Activated effector memory CD4-positive, alpha-beta T cell treated with anti-CD3 and anti-CD28 coated beads, Interleukin-2, amount 50 U/mL, for 16 hours (primary cell): Measurements from ENCODE around the gene LGSN.
"Not testable (repeated sequence)": the region's sequence is repeated elsewhere in the genome, so short reads cannot be mapped to it uniquely, and the experiment has no call there.

ENCODE experiments used
- DNase-seq: peaks from one replicate; pipeline ENCODE4 v3.0.0-alpha.2; 2020

The LGSN gene, protein sequence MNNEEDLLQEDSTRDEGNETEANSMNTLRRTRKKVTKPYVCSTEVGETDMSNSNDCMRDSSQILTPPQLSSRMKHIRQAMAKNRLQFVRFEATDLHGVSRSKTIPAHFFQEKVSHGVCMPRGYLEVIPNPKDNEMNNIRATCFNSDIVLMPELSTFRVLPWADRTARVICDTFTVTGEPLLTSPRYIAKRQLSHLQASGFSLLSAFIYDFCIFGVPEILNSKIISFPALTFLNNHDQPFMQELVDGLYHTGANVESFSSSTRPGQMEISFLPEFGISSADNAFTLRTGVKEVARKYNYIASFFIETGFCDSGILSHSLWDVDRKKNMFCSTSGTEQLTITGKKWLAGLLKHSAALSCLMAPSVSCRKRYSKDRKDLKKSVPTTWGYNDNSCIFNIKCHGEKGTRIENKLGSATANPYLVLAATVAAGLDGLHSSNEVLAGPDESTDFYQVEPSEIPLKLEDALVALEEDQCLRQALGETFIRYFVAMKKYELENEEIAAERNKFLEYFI

DNA sequence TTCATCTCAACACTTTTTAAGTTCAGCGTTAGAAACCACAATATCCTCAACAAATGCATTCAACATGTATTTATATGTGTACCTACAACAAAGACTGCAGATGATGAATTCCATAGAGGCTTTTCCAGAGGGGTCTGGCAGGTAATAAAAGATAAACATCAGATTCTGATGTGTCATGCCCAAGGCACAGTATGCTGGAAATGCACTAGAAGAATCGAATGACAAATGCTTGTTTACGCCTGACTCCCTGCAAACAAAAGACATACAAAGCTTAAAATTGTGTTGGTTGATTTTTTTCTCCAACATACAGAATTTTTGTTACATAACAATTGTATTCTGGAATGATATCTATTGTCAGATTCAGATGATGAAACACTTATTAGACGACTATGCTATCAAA is at the start of gene LGSN:
Gene LGSN, minus strand, starts transcription at position 45 of the 400 bp plus-strand sequence. Its CDS starts 40 bp downstream, at position 5.
- no peak for DNase-seq

DNA sequence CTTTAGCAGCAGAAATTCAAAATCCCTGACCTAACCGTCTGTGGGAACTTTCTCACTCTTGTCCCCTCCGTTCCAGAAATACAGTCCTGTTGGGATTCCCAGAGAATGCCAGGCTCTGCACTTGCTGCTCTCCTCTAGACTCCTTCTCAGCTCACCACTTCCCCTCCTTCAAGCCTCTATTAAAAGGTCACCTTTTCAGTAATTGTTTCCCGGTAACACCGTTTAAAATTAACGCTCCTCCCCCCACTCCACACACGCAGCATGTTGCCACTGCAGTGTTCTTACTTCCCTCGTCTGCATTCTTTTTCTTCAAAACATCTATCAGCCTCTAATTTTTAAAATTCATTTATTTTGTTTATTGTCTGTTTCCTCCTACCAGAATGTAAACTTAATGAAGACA is 48.6 kb upstream of the LGSN start:
- DNase-seq, result no peak

DNA sequence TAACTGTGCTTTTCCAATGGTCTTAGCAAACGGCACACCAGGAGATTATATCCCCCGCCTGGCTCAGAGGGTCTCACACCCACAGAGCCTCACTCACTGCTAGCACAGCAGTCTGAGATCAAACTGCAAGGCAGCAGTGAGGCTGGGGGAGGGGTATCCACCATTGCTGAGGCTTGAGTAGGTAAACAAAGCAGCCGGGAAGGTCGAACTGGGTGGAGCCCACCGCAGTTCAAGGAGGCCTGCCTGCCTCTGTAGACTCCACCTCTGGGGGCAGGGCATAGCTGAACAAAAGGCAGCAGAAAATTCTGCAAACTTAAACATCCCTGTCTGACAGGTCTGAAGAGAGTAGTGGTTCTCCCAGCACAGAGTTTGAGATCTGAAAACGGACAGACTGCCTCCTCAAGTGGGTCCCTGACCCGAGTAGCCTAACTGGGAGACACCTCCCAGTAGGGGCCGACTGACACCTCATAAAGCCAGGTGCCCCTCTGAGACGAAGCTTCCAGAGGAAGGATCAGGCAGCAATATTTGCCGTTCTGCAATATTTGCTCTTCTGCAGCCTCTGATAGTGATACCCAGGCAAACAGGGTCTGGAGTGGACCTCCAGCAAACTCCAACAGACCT is 42.8 kb upstream of the LGSN start:
- DNase-seq, result not testable (repeated sequence)

DNA sequence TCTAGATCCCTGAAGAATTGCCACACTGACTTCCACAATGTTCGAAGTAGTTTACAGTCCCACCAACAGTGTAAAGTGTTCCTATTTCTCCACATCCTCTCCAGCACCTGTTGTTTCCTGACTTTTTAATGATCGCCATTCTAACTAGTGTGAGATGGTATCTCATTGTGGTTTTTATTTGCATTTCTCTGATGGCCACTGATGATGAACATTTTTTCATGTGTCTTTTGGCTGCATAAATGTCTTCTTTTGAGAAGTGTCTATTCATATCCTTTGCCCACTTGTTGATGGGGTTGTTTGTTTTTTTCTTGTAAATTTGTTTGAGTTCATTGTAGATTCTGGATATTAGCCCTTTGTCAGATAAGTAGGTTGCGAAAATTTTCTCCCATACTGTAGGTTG is 37.6 kb upstream of the LGSN start:
- not testable (repeated sequence) for DNase-seq

DNA sequence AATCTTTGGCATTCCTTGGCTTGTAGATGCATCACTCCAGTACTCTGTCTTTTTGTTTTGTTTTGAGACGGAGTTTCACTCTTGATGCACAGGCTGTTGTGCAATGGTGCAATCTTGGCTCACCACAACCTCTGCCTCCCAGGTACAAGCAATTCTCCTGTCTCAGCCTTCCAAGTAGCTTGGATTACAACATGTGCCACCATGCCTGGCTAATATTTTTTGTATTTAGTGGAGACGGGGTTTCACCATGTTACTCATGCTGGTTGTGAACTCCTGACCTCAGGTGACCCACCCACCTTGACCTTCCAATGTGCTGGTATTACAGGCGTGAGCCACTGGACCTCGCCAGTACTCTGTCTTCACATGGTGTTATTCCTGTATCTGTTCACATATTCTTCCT is 35.8 kb upstream of the LGSN start:
- no peak for DNase-seq

DNA sequence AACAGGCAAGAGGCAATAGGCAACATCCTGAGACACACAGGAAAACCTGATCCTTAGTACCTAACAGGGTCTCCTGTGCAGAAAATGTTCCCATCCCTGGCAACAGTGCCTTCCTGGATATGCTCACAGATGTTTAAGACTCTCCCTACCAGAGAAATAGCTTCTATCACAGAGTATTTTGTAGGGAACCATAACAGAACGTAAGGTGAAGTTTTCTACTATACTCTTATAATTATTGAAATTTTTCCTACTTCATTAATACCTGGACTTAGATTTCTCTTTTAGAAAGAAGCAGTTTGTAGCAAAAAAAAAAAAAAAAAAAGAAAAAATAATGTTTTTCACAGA is 33.5 kb upstream of the LGSN start:
- no peak for DNase-seq

DNA sequence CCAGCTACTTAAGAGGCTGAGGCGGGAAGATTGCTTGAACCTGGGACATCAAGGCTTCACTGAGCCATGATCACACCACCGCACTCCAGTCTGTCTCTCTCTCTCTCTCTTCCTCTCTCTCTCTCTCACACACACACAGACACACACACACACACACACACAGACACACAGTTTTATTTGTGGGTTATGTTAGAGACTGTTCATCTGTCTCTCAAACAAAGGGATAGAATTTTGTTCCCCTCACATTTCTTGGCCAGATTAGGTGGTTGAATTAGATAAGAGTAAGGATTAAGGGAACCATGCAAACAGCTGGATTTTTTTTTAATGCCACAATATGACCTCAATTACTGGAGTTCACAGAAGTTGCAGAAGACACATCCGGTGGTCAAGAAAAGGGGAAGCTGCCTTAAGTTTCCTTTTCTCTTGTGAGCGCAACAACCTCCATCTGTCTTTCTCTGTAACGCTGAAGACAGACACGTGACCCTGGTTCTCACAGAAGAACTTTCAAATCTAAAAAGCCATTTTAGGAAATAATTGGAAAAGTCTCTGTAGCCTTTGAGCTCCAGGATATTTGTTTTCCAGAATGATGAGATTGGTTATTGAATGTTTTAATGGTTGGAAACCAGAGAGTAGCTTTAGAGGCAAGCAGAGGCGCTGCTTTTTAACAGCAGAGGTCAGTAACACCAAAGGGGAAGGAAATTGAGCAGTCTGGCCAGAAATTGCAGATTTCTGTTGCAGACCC is 32.9 kb upstream of the LGSN start:
- no peak for DNase-seq

DNA sequence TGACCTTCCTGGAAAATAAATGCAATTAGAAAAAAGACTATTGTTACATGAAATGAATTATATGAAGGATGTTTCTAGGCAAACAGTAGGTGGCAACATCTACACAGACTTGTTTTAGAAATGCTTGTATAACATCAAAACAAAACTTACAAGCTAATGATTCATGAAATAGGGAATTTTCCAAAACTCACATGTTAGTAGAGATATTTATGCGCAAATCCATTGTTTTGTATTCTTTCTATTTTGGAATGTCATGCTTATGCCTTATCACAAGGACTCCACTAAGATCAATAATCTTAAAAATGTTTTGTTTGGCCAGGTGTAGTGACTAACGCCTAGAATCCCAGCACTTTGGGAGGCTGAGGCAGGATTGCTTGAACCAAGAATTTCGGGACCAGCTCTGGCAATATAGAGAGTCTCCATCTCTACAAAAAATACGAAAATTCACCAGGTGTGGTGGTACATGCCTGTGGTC is 32.3 kb upstream of the LGSN start:
- no peak for DNase-seq

DNA sequence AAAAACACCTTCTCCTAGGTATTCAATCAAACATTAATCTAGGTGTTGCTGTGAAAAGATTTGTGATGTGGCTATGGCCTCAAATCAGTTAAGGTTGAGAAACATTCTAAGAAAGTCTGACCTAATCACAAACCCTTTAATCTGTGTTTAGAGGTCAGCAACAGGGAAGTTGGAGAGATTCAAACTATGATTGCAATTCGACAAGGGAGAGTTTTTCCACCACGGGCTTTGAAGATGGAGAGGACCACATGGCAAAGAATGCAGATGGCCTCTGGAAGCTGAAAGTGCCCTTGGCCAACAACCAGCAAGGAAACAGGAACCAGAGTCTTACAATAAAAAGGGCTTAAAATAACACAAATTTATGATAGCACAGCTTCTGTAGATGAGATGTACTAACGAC is 29.6 kb upstream of the LGSN start:
- DNase-seq, result no peak

DNA sequence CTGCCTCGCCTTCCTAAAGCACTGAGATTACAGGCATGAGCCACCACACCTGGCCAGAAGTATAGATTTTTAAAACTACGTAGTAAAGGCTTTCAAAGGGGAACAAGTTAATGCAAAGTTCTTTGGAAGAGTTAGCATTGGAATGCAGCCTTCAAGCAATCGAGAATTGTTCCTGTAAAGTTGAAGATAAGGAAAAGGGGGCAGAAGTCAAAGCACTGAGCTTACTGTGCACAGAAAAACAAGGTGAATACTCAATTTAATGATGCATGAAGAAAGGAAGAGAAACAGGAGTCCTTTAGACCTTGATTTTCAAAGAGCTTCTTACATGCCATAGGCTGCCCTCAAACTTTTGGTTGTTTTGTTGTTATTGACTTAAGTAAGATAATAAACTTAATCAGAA is 29.1 kb upstream of the LGSN start:
- no peak for DNase-seq

DNA sequence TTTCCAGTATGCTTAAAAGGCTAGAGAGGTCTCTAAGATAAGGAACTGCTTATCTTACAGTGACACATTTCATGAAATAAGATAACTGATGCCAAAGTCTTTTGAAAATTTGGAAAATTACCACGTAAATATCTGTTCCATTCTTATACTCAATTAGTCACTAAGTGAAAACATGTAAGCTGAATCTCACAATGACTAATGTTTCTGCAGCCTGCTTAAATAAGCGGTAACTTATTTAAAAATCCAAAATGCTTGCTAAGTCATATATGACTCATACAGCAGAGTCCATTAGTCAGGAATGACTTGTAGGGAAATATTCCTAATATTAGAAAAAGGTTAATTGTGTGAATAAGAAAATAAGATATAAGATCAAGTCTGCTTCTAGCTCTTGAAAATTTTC is 27.8 kb upstream of the LGSN start:
- DNase-seq, result no peak

DNA sequence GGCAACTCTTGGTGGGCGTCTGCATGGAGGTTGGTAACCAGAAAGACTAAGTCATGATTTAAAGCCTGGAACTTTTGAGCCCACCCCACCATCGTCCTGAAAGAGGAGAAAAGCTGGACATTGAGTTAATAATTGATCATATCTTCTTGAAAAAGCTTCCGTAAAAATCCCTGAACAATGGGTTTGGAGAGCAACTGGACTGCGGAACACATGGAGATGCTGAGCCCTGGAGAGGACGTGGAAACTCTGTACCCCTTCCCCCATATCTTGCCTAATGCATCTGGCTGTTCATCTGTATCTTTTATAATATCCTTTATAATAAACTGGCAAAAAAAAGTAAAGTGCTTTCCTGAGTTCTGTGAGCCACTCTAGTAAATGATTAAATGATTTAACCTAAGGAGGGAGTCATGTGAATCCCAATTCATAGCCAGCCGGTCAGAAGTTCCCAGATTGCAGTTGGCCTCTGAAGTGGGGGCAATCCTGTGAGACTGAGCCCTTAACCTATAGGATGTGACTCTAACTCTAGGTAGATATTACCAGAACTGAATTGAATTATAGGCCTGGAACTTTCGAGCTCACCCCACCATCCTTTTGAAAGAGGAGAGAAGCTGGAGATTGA is 26.5 kb upstream of the LGSN start:
- DNase-seq, result no peak

DNA sequence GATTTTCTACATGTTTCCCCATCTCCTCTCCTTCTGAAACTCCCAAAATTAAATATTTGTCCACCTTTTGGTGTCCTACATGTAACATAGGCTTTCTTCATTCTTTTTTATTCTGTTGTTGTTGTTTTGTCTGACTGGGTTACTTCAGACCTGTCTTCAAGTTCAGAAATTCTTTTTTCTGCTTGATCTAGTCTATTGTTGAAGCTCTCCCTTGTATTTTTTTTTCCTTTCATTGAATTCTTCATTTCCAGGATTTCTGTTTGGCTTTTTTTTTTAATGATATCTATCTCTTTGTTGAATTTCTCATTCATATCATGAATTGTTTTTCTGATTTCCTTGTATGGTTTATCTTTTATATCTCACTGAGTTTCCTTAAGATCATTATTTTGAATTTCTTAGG is 20.6 kb upstream of the LGSN start:
- no peak for DNase-seq

DNA sequence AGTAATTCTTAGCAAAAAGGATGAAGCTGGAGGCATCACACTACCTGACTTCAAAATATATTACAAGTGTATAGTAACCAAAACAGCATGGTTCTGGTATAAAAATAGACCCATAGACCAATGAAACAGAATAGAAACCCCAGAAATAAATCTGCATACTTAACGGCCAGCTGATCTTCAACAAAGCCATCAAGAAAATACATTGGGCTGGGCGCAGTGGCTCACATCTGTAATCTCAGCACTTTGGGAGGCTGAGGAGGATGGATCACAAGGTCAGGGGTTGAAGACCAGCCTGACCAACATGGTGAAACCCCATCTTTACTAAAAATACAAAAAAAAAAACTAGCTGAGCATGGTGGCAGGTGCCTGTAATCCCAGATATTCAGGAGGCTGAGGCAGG is 14.9 kb upstream of the LGSN start:
- DNase-seq, result not testable (repeated sequence)

DNA sequence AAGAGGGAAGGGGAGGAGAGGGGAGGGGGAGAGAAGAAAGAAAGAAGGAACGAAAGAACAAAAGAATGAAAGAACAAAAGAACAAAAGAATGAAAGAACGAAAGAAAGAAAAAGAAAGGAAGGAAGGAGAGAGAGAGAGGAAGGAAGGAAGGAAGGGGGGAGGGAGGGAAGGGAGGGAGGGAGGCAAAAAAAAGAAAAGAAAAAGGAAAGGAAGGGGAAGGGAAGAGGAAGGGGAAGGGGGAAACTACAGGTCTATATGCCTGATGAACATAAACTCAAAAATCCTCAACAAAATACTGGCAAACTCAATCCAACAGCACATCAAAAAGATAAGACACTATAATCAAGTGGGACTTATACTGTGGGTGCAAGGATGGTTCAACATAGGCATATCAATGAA is 13.7 kb upstream of the LGSN start:
- no peak for DNase-seq

DNA sequence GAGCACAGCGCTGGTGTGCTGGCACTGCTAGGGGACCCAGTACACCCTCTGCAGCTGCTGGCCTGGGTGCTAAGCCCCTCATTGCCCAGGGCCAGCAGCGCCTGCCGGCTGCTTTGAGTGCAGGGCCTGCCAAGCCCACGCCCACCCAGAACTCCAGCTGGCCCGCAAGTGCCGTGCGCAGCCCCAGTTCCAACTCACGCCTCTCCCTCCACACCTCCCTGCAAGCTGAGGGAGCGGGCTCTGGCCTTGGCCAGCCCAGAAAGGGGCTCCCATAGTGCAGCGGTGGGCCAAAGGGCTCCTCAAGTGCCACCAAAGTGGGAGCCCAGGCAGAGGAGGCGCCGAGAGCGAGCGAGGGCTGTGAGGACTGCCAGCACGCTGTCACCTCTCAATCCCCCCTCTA is 6.8 kb upstream of the LGSN start:
- not testable (repeated sequence) for DNase-seq

DNA sequence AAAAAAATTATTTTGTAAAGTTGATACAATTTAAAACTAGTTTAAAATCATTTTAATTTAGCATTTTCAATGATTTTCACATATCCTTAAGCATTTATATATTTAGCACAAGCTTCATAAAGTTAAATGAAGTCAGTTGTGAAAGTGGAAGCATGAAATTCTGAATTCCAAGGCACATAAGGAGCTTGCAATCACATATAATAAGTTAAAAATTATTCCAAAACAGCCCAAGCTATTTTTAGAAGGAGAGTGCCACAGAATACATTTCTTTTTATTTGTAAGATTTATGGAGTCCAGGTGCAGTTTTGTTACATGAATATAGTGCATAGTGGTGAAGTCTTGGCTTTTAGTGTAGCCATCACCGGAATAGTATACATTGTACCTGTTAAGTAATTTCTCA is 3.2 kb upstream of the LGSN start:
- no peak for DNase-seq

DNA sequence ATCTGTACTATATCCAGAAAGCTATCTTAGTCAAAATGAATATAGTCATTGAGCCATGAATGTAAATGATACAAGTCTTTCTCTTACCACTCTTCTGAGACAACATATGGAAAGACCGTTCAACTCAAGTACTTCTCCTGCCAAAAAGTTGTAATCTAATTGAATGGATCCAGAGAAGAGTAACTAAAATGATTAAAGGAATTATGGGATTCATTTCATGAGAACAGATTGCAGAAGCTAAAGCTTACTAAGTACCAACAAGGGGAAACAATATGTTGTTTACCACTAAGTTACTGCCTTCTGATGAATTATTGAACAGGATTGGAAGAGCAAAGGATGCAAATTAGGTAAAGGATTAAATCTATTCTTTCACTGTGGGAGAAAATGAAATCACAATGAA is 2.0 kb upstream of the LGSN start:
- no peak for DNase-seq

DNA sequence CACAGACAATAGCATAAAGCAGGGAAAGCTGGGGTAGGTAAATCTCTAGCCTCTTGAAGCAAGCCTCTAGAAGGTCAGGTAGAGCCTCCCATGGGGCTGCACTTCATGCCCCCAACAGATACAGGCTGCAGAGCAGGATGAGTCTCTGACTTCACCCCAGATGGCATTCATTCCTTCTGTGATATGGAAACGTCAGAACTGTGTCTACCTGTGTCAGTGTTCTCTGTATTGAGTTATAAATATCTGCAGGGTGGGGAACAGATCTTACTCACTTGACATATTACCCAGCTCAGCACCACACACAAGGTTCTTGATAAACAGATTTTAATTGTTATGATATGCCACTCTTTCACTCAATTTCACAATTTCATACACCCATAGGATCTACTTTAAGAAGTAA is 2.1 kb downstream of the LGSN start:
- DNase-seq, result no peak

DNA sequence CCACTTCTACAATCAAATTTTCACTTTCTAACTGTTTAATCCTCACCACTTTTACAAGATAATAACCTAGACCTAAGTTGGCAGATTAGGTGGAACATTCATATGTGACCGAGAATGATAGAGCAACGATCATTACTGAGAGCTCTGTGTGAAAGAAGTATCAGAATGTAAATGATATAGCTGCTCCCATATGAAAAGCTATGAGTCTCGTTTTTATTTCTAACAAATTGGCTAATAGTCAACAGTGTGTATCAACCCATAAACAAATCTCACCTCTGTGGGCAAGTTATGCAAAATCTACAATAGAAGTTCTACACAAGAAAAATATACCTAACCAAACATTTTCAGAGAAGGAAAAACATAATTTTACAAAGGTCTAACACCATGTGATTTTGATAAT is 3.7 kb downstream of the LGSN start:
- no peak for DNase-seq

DNA sequence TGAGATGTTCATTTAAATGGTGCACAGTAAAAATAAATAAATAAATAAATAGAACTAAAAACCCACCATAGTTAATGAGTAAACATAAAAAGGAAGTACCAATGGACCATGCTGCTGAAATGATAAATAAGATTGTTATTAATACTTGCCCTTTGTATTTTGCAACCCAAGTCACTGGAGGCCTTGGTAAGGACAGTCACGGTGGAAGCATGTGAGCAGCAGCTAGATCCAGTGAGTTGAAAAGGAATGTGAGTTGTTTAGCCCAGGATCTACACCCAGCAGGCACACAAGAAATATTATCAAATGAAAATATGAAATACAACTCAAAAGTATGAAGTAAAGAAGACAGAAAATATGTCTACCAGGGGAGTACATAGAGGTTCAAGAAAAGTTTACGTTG is 6.7 kb downstream of the LGSN start:
- no peak for DNase-seq

DNA sequence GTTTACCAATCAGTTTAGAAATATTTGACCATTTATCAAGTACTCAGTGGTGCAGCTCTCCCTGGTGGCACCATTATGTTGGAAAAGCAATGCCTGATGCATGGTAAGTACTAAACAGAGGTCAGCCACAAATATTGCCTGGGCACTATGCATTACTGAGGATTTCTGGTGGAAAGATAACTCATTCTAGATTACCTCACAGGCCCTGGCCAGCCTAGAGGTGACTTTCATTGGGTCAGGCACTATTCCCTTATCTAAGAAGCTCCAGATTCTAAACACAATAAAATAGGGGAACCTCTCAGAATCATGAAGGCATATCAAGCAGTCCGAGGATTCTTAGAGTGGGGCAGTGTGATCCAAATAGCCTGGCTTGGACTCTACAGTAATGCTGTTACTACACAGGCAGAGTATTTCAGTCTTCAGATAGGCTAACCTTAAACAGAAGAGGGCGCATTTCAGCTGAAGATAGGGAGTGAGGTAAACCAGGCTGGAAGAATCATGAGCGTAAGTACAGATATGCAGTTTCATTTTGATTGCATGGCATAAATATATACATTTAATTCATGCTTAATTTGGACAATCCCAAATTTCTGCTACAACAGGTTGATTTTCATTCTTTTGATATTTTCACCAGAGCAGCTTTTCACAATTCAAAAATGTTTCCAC is 12.1 kb downstream of the LGSN start:
- no peak for DNase-seq

DNA sequence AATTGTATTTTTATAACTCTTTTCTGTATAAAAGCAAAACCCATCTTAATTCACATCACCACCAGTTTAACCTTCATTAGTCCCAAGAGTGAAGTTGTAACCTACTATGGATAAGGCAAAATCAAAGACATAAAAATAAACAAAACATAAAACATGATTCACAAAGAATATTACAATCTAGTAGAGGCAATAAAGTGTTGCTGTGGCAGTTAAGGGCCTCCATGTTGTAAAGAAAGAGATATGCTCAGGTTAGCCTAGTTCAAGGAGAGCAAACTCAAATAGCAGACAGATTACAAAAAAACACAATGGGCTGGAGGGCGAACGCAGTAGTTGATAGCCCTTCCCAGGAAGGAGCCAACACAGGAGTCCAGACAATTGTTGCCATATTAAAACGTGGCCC is 13.4 kb downstream of the LGSN start:
- no peak for DNase-seq
